Spleen (tissue), 7 donors: ENCODE measurements around the gene FAM20A.

Experiments used
- CTCF ChIP-seq, 11 experiments: fragments of 200-600 bp in 7 of 11; fragments of 450-650 bp in 4 of 11; sonication (generic) in 4 of 11; IDR thresholded peaks in 8 of 11; conservative IDR thresholded peaks in 3 of 11; 1 replicate in 7 of 11; 2 replicates in 4 of 11; pipeline versions ENCODE4 v1.4.0 to v1.8.0; 2016 to 2021; ENCODE audit warnings: antibody characterized with exemption in 11 of 11, inconsistent platforms in 4 of 11, mild to moderate bottlenecking in 1 of 11
- POLR2A ChIP-seq, 3 donors: fragments of 450-650 bp; IDR thresholded peaks; one replicate each; pipeline ENCODE4 v1.5.1; 2017; ENCODE audit warnings: antibody characterized with exemption in 3 of 3, mild to moderate bottlenecking in 1 of 3
- donor health status: DM: no; HTN: no; CAD: no; lungs with moderate emphysema.
- donor health status: DM: no; HTN: no; CAD: no.
- donor health status: DM: no; HTN: no; CAD: no.

- TF ChIP-seq POLR2A (IDR thresholded peaks at IDR 0.05): no peak
- TF ChIP-seq CTCF (IDR thresholded peaks at IDR 0.05 in 8 of 11, conservative IDR thresholded peaks at IDR 0.05 in 3 of 11): no peak
Observed at GRCh38 chr17:68622423-68622822, 21.3 kb upstream of the FAM20A start.
